ENCODE data around the gene SLC39A5. TPM values are rescaled to one million over a fixed set of nuclear protein-coding genes. Genes with fewer than 3 reads are reported as not detected.
A peak's percentile ranks its signal among the peaks of the same experiment; 100 is the strongest.

SLC39A5 gene
- total and polyA plus RNA-seq, 2 of the 13 experiments (the other 11 are each of a cell fraction or from before 2014, with no cell fraction given): 59.7 to 101 TPM

DNA sequence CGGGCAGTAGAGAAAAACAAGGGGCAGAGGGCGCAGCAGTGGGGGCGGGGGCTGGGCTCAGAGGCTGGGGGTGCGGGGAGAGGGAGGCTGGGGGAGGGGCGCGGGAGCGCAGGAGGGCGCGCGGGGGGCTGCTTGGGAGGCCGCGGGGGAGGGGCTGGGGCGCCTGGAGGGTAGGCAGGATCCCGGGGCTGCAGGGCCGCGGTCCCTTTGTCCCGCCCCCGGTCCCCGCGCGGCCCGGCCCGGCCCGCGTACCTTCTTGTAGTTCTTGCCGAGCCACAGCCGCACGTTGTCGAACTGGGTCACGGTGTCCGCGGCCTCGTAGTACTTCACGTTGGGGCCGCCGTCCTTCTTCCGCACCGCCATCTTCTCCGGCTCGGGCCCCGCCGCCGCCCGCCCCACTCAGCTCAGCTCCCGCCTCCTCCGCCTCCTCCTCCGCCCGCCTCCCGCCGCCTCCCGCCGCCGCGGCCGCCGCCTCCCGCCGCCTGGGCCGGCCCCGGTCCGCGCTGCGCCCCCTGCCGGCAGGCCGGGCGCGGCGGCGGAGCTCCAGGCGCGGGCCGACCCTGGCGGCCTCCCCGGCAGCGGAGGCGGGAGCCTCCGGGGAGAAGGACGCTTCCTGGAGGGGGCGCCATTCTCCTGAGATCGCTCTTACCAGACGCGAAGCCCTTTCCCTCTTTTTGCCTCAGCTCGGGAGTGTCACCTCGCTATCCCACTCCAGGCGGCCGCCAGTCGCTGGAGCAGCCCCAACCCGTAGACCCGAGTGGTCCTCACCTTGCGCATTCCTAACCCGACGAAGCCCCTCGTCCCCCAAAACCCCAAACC is 40.5 kb upstream of the SLC39A5 start, which contains the start of gene SMARCC2 (continued):
- TF ChIP-seq ZNF713 (CRISPR knock-in tag; IDR thresholded peaks at IDR 0.05) (no peak), ZFP36L2 (CRISPR knock-in tag; IDR thresholded peaks at IDR 0.05) (no peak), PHF8 (CRISPR knock-in tag; IDR thresholded peaks at IDR 0.05) (peak; percentile 16; the same call in 1 of the 2 replicates), RFXANK (CRISPR knock-in tag; IDR thresholded peaks at IDR 0.05) (no peak), XRCC5 (optimal IDR thresholded peaks at IDR 0.05; ENCODE audit: low read length) (peak; percentile 82), PCBP2 (optimal IDR thresholded peaks at IDR 0.05; ENCODE audit: low read depth, low read length, poor library complexity, severe bottlenecking) (no peak), NFKBIZ (CRISPR knock-in tag; IDR thresholded peaks at IDR 0.05) (no peak), ZNF75D (CRISPR knock-in tag; IDR thresholded peaks at IDR 0.05; ENCODE audit: borderline replicate concordance) (no peak), ZSCAN30 (CRISPR knock-in tag; IDR thresholded peaks at IDR 0.05) (no peak), ZNF460 (CRISPR knock-in tag; IDR thresholded peaks at IDR 0.05; ENCODE audit: borderline replicate concordance) (no peak), GTF2F1 (IDR thresholded peaks at IDR 0.05; ENCODE audit: low read length) (no peak), HDAC2 (CRISPR knock-in tag; IDR thresholded peaks at IDR 0.05) (peak; percentile 34; the same call in 1 of the 2 replicates), KDM3A (CRISPR knock-in tag; IDR thresholded peaks at IDR 0.05; ENCODE audit: low read depth) (0 out of 2 replicates have a peak, but pooled peaks have one; percentile 22), ZBTB1 (CRISPR knock-in tag; IDR thresholded peaks at IDR 0.05; ENCODE audit: borderline replicate concordance) (no peak), CENPX (CRISPR knock-in tag; IDR thresholded peaks at IDR 0.05) (no peak), DMAP1 (CRISPR knock-in tag; IDR thresholded peaks at IDR 0.05) (no peak; the same call in 1 of the 2 replicates), ZC3H4 (CRISPR knock-in tag; IDR thresholded peaks at IDR 0.05; ENCODE audit: borderline replicate concordance) (no peak), ZNF251 (CRISPR knock-in tag; IDR thresholded peaks at IDR 0.05) (no peak), REL (CRISPR knock-in tag; conservative IDR thresholded peaks at IDR 0.05) (no peak), KLF13 (CRISPR knock-in tag; IDR thresholded peaks at IDR 0.05) (no peak)
- TF ChIP-seq, protein P1, sequence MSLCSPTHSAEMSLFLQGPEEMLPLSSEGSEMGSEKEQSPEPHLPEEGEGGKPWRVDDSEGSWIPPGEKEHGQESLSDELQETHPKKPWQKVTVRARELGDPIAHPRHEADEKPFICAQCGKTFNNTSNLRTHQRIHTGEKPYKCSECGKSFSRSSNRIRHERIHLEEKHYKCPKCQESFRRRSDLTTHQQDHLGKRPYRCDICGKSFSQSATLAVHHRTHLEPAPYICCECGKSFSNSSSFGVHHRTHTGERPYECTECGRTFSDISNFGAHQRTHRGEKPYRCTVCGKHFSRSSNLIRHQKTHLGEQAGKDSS (CRISPR knock-in tag; IDR thresholded peaks at IDR 0.05; ENCODE audit: borderline replicate concordance, low read depth): no peak
- TF ChIP-seq, protein P2, sequence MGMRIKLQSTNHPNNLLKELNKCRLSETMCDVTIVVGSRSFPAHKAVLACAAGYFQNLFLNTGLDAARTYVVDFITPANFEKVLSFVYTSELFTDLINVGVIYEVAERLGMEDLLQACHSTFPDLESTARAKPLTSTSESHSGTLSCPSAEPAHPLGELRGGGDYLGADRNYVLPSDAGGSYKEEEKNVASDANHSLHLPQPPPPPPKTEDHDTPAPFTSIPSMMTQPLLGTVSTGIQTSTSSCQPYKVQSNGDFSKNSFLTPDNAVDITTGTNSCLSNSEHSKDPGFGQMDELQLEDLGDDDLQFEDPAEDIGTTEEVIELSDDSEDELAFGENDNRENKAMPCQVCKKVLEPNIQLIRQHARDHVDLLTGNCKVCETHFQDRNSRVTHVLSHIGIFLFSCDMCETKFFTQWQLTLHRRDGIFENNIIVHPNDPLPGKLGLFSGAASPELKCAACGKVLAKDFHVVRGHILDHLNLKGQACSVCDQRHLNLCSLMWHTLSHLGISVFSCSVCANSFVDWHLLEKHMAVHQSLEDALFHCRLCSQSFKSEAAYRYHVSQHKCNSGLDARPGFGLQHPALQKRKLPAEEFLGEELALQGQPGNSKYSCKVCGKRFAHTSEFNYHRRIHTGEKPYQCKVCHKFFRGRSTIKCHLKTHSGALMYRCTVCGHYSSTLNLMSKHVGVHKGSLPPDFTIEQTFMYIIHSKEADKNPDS (CRISPR knock-in tag; IDR thresholded peaks at IDR 0.05): no peak
- TF ChIP-seq, protein P3, sequence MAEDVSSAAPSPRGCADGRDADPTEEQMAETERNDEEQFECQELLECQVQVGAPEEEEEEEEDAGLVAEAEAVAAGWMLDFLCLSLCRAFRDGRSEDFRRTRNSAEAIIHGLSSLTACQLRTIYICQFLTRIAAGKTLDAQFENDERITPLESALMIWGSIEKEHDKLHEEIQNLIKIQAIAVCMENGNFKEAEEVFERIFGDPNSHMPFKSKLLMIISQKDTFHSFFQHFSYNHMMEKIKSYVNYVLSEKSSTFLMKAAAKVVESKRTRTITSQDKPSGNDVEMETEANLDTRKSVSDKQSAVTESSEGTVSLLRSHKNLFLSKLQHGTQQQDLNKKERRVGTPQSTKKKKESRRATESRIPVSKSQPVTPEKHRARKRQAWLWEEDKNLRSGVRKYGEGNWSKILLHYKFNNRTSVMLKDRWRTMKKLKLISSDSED (CRISPR knock-in tag; IDR thresholded peaks at IDR 0.05): no peak
- TF ChIP-seq, protein P4, sequence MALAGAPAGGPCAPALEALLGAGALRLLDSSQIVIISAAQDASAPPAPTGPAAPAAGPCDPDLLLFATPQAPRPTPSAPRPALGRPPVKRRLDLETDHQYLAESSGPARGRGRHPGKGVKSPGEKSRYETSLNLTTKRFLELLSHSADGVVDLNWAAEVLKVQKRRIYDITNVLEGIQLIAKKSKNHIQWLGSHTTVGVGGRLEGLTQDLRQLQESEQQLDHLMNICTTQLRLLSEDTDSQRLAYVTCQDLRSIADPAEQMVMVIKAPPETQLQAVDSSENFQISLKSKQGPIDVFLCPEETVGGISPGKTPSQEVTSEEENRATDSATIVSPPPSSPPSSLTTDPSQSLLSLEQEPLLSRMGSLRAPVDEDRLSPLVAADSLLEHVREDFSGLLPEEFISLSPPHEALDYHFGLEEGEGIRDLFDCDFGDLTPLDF (CRISPR knock-in tag; IDR thresholded peaks at IDR 0.05): 0 out of 2 replicates have a peak, but pooled peaks have one; percentile 27
- TF ChIP-seq, protein P5, sequence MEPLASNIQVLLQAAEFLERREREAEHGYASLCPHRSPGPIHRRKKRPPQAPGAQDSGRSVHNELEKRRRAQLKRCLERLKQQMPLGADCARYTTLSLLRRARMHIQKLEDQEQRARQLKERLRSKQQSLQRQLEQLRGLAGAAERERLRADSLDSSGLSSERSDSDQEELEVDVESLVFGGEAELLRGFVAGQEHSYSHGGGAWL (CRISPR knock-in tag; IDR thresholded peaks at IDR 0.05): 0 out of 2 replicates have a peak, but pooled peaks have one; percentile 24
- TF ChIP-seq, protein P6, sequence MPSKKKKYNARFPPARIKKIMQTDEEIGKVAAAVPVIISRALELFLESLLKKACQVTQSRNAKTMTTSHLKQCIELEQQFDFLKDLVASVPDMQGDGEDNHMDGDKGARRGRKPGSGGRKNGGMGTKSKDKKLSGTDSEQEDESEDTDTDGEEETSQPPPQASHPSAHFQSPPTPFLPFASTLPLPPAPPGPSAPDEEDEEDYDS (CRISPR knock-in tag; IDR thresholded peaks at IDR 0.05): no peak

All from HepG2 (cell line).